HepG2 (cell line): ENCODE data around the gene LINGO3. TPM values are rescaled to one million over a fixed set of nuclear protein-coding genes. Genes with fewer than 3 reads are reported as not detected.
A peak's percentile ranks its signal among the peaks of the same experiment; 100 is the strongest.

Source experiments
- ATF3 ChIP-seq: sonication (generic); formaldehyde crosslinking; IDR thresholded peaks from 2 replicates; pipeline ENCODE4 v1.4.0; 2020; ENCODE audit warnings: missing genetic modification reagents
- ATM ChIP-seq: fragments of 450-650 bp; IDR thresholded peaks from 2 replicates; pipeline ENCODE4 v1.7.1; 2017; ENCODE audit warnings: mild to moderate bottlenecking, borderline replicate concordance
- CENPX ChIP-seq: sonication (generic); formaldehyde crosslinking; IDR thresholded peaks from 2 replicates; pipeline ENCODE4 v1.9.0; 2021; ENCODE audit warnings: mild to moderate bottlenecking, missing genetic modification reagents, moderate library complexity
- CHD2 ChIP-seq: IDR thresholded peaks from 2 replicates; pipeline ENCODE4 v1.6.1; 2011; ENCODE audit warnings: low read depth, low read length, improper control_type of control experiment
- EEA1 ChIP-seq: sonication (generic); formaldehyde crosslinking; IDR thresholded peaks from 2 replicates; pipeline ENCODE4 v1.5.1; 2020; ENCODE audit warnings: mild to moderate bottlenecking, missing genetic modification reagents, borderline replicate concordance
- HNF1B ChIP-seq: sonication (generic); formaldehyde crosslinking; IDR thresholded peaks from 2 replicates; pipeline ENCODE4 v1.5.1; 2020; ENCODE audit warnings: mild to moderate bottlenecking, moderate library complexity, missing genetic modification reagents
- KDM2A ChIP-seq: sonication (generic); formaldehyde crosslinking; IDR thresholded peaks from 2 replicates; pipeline ENCODE4 v1.4.0; 2020; ENCODE audit warnings: low read depth, missing genetic modification reagents, borderline replicate concordance
- MEIS2 ChIP-seq: sonication (generic); formaldehyde crosslinking; IDR thresholded peaks from 2 replicates; pipeline ENCODE4 v1.9.0; 2021; ENCODE audit warnings: mild to moderate bottlenecking, missing genetic modification reagents
- MLLT10 ChIP-seq: sonication (generic); formaldehyde crosslinking; IDR thresholded peaks from 2 replicates; pipeline ENCODE4 v1.4.0; 2020; ENCODE audit warnings: missing genetic modification reagents
- PRDM15 ChIP-seq: sonication (generic); formaldehyde crosslinking; IDR thresholded peaks from 2 replicates; pipeline ENCODE4 v1.4.0; 2020; ENCODE audit warnings: missing genetic modification reagents
- RARA ChIP-seq: IDR thresholded peaks from 2 replicates; pipeline ENCODE4 v1.6.1; 2016; ENCODE audit warnings: missing genetic modification reagents, missing compliant biosample characterization
- RXRA ChIP-seq: sonication (generic); formaldehyde crosslinking; IDR thresholded peaks from 2 replicates; pipeline ENCODE4 v1.5.1; 2020; ENCODE audit warnings: missing genetic modification reagents
- ZFYVE20 ChIP-seq: sonication (generic); formaldehyde crosslinking; IDR thresholded peaks from 2 replicates; pipeline ENCODE4 v1.8.0; 2023; ENCODE audit warnings: low read depth, mild to moderate bottlenecking, moderate library complexity, missing genetic modification reagents, borderline replicate concordance
- ZGPAT ChIP-seq: IDR thresholded peaks from 2 replicates; pipeline ENCODE4 v1.6.1; 2016; ENCODE audit warnings: mild to moderate bottlenecking
- ZNF256 ChIP-seq: sonication (generic); formaldehyde crosslinking; conservative IDR thresholded peaks from 2 replicates; pipeline ENCODE4 v1.4.0; 2020; ENCODE audit warnings: missing genetic modification reagents
- ZNF556 ChIP-seq: sonication (generic); formaldehyde crosslinking; IDR thresholded peaks from 2 replicates; pipeline ENCODE4 v1.4.0; 2020; ENCODE audit warnings: mild to moderate bottlenecking, missing genetic modification reagents, borderline replicate concordance
- ZNF563 ChIP-seq: sonication (generic); formaldehyde crosslinking; IDR thresholded peaks from 2 replicates; pipeline ENCODE4 v1.8.0; 2022; ENCODE audit warnings: mild to moderate bottlenecking, moderate library complexity, missing genetic modification reagents
- ZNF761 ChIP-seq: sonication (generic); formaldehyde crosslinking; conservative IDR thresholded peaks from 2 replicates; pipeline ENCODE4 v1.4.0; 2020; ENCODE audit warnings: mild to moderate bottlenecking, missing genetic modification reagents
- ZNF784 ChIP-seq: sonication (generic); formaldehyde crosslinking; IDR thresholded peaks from 2 replicates; pipeline ENCODE4 v1.5.1; 2020; ENCODE audit warnings: missing genetic modification reagents, mild to moderate bottlenecking, borderline replicate concordance
- polyA plus RNA-seq, 8 experiments: library from polyadenylated mRNA; depleted of rRNA in 3 of 8; stranded (reverse) in 7 of 8; unstranded in 1 of 8; fragments of >200 nt; fragmentation: Illumina TruSeq in 4 of 8; extraction: Trizol in 4 of 8; gene quantifications; 2 replicates each; pipeline versions ENCODE4 v1.2.1 to v1.2.3, GENCODE V29; 2011 to 2016; ENCODE audit warnings: low read depth in 4 of 8, missing spikeins in 1 of 8, mixed read lengths in 1 of 8; ENCODE audit not compliant: insufficient read depth in 1 of 8
- total RNA-seq, 5 experiments: library from RNA; depleted of rRNA; stranded (reverse); fragments of >200 nt; fragmentation: Illumina TruSeq; extraction: Trizol; gene quantifications; 2 replicates each; pipeline ENCODE4 v1.2.3, GENCODE V29; 2016; ENCODE audit warnings: low read depth in 1 of 5

The LINGO3 gene
- total and polyA plus RNA-seq, 2 of the 13 experiments (the other 11 are each of a cell fraction or from before 2014, with no cell fraction given) = not detected

GRCh38 chr19:2269244-2270156 lies 38.5 kb downstream of the LINGO3 start (continued):
- TF ChIP-seq ZNF784 (CRISPR knock-in tag) (no peak), ATF3 (peak; percentile 68), ZNF556 (CRISPR knock-in tag) (no peak), RARA (CRISPR knock-in tag) (peak; percentile 45), MEIS2 (CRISPR knock-in tag) (peak; percentile 81), ZNF761 (0 out of 2 replicates have a peak, but pooled peaks have one; percentile 47), ZFYVE20 (CRISPR knock-in tag) (no peak), ZGPAT (CRISPR knock-in tag) (peak; percentile 83), EEA1 (CRISPR knock-in tag) (peak; percentile 91; the same call in 1 of the 2 replicates), ZNF563 (peak; percentile 86), RXRA (CRISPR knock-in tag) (peak; percentile 32; the same call in 1 of the 2 replicates), HNF1B (peak; percentile 46; the same call in 1 of the 2 replicates), CENPX (no peak), ZNF256 (no peak; the same call in 1 of the 2 replicates), MLLT10 (CRISPR knock-in tag) (no peak), ATM (no peak), PRDM15 (CRISPR knock-in tag) (no peak), CHD2 (peak; percentile 45; the same call in 1 of the 2 replicates), KDM2A (CRISPR knock-in tag) (peak; percentile 76)
